A673 (cell line): ENCODE data around the gene IGF1R. TPM values are rescaled to one million over a fixed set of nuclear protein-coding genes. Genes with fewer than 3 reads are reported as not detected.

ENCODE experiments used
- BruUV-seq: library from RNA; stranded (reverse); fragments of 400-500 nt; replicated peaks from 2 replicates; lab custom pipeline; 2021; lab: Mats Ljungman, UMichigan
- CTCF ChIA-PET: fragments of 300-600 bp; sonication (Branson Sonifier 250); formaldehyde crosslinking; loops from one replicate; lab custom pipeline; 2022; ENCODE audit warnings: antibody characterized with exemption; lab: Charles Lee
- POLR2A ChIA-PET: fragments of 300-600 bp; sonication (Branson Sonifier 250); formaldehyde crosslinking; loops from one replicate; lab custom pipeline; 2022; ENCODE audit warnings: antibody characterized with exemption; ENCODE audit not compliant: low non-redundant PET; lab: Charles Lee
- DNase-seq: peaks from one replicate; pipeline ENCODE4 v3.0.0-alpha.2; 2015; ENCODE audit warnings: low spot score
- H3K27ac ChIP-seq: fragments of 200-600 bp; sonication (generic); 2 replicates; pipeline ENCODE4 v1.5.1; 2016; ENCODE audit warnings: mixed run types, low read depth, mild to moderate bottlenecking, mixed read lengths, antibody characterized with exemption, low read length; ENCODE audit not compliant: poor library complexity, severe bottlenecking
- H3K27me3 ChIP-seq: fragments of 200-600 bp; sonication (generic); replicated peaks from 2 replicates; pipeline ENCODE4 v1.6.1; 2017; ENCODE audit warnings: mixed run types, low read depth, mild to moderate bottlenecking, mixed read lengths, antibody characterized with exemption, low read length; ENCODE audit not compliant: insufficient read depth, poor library complexity
- H3K36me3 ChIP-seq: fragments of 200-600 bp; sonication (generic); 2 replicates; pipeline ENCODE4 v1.6.1; 2016; ENCODE audit warnings: mixed run types, mild to moderate bottlenecking, mixed read lengths, antibody characterized with exemption, low read length; ENCODE audit not compliant: insufficient read depth, poor library complexity, severe bottlenecking
- H3K4me1 ChIP-seq: fragments of 200-600 bp; sonication (generic); 2 replicates; pipeline ENCODE4 v1.6.1; 2017; ENCODE audit warnings: mixed run types, mild to moderate bottlenecking, mixed read lengths, antibody characterized with exemption, low read length; ENCODE audit not compliant: insufficient read depth, poor library complexity, severe bottlenecking
- H3K4me3 ChIP-seq: fragments of 200-600 bp; sonication (generic); 2 replicates; pipeline ENCODE4 v1.5.1; 2016; ENCODE audit warnings: low read depth, mixed run types, mild to moderate bottlenecking, mixed read lengths, low read length; ENCODE audit not compliant: poor library complexity, severe bottlenecking
- H3K9me3 ChIP-seq: fragments of 200-600 bp; sonication (generic); 2 replicates; pipeline ENCODE4 v1.6.1; 2016; ENCODE audit warnings: mixed run types, low read depth, mild to moderate bottlenecking, mixed read lengths, antibody characterized with exemption, low read length; ENCODE audit not compliant: poor library complexity, severe bottlenecking
- EZH2 ChIP-seq: fragments of 200-600 bp; sonication (generic); IDR thresholded peaks from 2 replicates; pipeline ENCODE4 v1.6.1; 2017; ENCODE audit warnings: borderline replicate concordance, low read depth, mild to moderate bottlenecking, mixed read lengths, antibody characterized with exemption, low read length; ENCODE audit not compliant: poor library complexity, severe bottlenecking
- intact Hi-C: fragments of 100-400 bp; cut with micrococcal nuclease; formaldehyde crosslinking; loops from one replicate; pipeline ENCODE4 v1.10.0; 2022; ENCODE audit not compliant: unreplicated experiment
- total RNA-seq: library from RNA; stranded (reverse); gene quantifications from 2 replicates; pipeline ENCODE4 v1.2.3, GENCODE V29; 2021
- TF ChIP-seq, protein P1 (sequence below): fragments of 300-800, 200-600 bp; sonication (generic); conservative IDR thresholded peaks from 2 replicates; pipeline ENCODE4 v1.5.1; 2017; ENCODE audit warnings: low read depth, mild to moderate bottlenecking, antibody characterized with exemption, low read length, moderate library complexity, mixed read lengths

The IGF1R gene
- total RNA-seq, 1 experiment from 2014 or later = 34.9 TPM

DNA sequence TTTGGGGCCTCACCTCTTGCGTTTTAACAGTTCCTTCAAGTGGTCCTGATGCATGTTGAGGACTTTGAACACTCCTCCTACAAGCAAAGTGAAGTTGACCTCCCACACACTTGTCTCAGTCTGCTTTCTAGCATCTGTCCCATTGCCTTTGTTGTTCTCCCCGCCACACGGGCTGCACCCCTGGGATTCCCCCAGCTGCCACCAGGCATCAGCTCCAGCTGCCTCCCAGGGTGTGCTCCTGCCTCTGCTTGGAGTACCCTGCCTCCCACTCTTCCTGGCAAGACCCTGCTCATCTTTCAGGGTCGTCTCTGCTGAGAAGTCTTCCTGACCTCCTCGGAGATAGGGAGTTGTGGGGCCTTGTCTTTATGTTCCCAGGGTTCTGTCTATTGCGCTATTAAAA is 52.2 kb downstream of the IGF1R start:
- Histone ChIP-seq H3K4me1 (peaks cover 25% of the 10 kb centered on the region), H3K36me3 (no peaks in the 10 kb centered on the region), H3K9me3 (no peaks in the 10 kb centered on the region), H3K27me3 (no peaks in the 10 kb centered on the region), H3K4me3 (no peak overlapping the region), H3K27ac (no peak overlapping the region)
- DNase-seq = no peak
- no TSS peak for BruUV-seq
- intact Hi-C loops = no loop called here
- TF ChIP-seq, protein P1, sequence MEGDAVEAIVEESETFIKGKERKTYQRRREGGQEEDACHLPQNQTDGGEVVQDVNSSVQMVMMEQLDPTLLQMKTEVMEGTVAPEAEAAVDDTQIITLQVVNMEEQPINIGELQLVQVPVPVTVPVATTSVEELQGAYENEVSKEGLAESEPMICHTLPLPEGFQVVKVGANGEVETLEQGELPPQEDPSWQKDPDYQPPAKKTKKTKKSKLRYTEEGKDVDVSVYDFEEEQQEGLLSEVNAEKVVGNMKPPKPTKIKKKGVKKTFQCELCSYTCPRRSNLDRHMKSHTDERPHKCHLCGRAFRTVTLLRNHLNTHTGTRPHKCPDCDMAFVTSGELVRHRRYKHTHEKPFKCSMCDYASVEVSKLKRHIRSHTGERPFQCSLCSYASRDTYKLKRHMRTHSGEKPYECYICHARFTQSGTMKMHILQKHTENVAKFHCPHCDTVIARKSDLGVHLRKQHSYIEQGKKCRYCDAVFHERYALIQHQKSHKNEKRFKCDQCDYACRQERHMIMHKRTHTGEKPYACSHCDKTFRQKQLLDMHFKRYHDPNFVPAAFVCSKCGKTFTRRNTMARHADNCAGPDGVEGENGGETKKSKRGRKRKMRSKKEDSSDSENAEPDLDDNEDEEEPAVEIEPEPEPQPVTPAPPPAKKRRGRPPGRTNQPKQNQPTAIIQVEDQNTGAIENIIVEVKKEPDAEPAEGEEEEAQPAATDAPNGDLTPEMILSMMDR = no peak
- no peak for TF ChIP-seq EZH2
- CTCF ChIA-PET = no interaction called here
- POLR2A ChIA-PET = no interaction called here

DNA sequence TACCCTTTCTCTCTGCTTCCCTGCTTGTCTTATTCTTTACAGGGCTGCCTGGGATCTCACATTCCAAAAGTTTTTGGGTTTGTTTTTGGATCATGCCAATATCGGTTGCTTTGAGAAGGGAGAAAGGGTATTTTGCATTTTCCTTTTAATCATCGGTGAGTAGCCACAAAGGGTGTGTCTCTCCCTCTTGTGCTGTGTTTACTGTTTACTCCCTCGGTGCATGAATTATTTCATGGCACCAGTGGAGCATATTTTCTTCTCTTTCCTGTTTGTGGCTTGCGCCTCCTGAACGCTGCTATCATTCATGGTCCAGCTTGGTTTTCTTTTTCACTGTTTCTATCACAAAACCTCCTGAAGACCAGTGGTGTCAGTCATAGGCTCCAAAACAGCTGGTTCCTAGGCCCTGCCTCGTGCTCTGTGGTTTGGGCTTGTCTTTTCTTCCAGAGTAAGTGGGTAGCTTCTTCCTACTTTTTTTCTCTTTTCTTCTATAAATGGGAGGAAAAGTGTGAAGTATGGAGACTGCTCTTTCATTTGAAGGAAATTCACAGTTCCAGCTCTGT is 54.9 kb downstream of the IGF1R start:
- intact Hi-C loops = no loop called here
- no peak for DNase-seq
- no peaks in the 10 kb centered on the region for H3K27me3 ChIP-seq
- TF ChIP-seq, protein P1 = no peak
- no peak for TF ChIP-seq EZH2
- H3K9me3 ChIP-seq = no peaks in the 10 kb centered on the region
- POLR2A ChIA-PET = no interaction called here
- H3K27ac ChIP-seq = no peak overlapping the region
- no peaks in the 10 kb centered on the region for H3K36me3 ChIP-seq
- peaks cover 25% of the 10 kb centered on the region for H3K4me1 ChIP-seq
- CTCF ChIA-PET = no interaction called here
- no peak overlapping the region for H3K4me3 ChIP-seq
- BruUV-seq = no TSS peak

DNA sequence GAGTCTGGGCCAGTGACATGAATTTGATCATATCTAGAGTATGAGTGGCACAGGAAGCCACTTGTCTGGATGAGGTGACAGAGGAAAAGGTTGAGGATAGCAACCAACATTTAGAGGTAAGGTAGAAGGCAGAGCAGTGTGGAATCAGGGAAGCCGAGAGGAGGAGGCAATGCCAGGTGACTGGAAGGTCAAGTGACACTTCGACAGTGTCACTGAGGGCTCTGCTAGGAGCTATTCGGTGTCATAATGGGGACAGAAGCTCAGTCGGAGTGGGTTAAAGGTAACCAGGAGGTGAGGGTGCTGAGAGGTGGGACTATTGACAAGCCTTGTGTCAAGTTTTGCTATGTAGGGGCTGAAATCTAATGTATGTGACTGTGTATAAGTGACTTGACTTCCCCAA is 56.7 kb downstream of the IGF1R start:
- TF ChIP-seq, protein P1 = no peak
- no peak for TF ChIP-seq EZH2
- H3K27ac ChIP-seq = no peak overlapping the region
- CTCF ChIA-PET = no interaction called here
- H3K4me3 ChIP-seq = no peak overlapping the region
- H3K27me3 ChIP-seq = no peaks in the 10 kb centered on the region
- no peak for DNase-seq
- no peaks in the 10 kb centered on the region for H3K9me3 ChIP-seq
- no peaks in the 10 kb centered on the region for H3K36me3 ChIP-seq
- intact Hi-C loops = no loop called here
- H3K4me1 ChIP-seq = peaks cover 11% of the 10 kb centered on the region
- POLR2A ChIA-PET = no interaction called here
- BruUV-seq = no TSS peak
